ENCODE data around the gene THAP12. TPM values are rescaled to one million over a fixed set of nuclear protein-coding genes. Genes with fewer than 3 reads are reported as not detected.
A peak's percentile ranks its signal among the peaks of the same experiment; 100 is the strongest.

Gene THAP12
- total and polyA plus RNA-seq, 2 of the 13 experiments (the other 11 are each of a cell fraction or from before 2014, with no cell fraction given) = 18.8 to 51.3 TPM

- TF ChIP-seq HNF1B (CRISPR knock-in tag; IDR thresholded peaks at IDR 0.05) (0 out of 2 replicates have a peak, but pooled peaks have one; percentile 32), ZNF781 (CRISPR knock-in tag; IDR thresholded peaks at IDR 0.05; ENCODE audit: borderline replicate concordance, not compliant biosample characterization) (no peak), KMT2A (CRISPR knock-in tag; IDR thresholded peaks at IDR 0.05) (0 out of 2 replicates have a peak, but pooled peaks have one; percentile 17), KLF11 (CRISPR knock-in tag; IDR thresholded peaks at IDR 0.05) (no peak), STAT5B (CRISPR knock-in tag; IDR thresholded peaks at IDR 0.05) (no peak), NFAT5 (CRISPR knock-in tag; IDR thresholded peaks at IDR 0.05) (no peak), ZNF292 (CRISPR knock-in tag; IDR thresholded peaks at IDR 0.05; ENCODE audit: borderline replicate concordance, low read depth) (no peak), ZNF17 (CRISPR knock-in tag; IDR thresholded peaks at IDR 0.05) (no peak), ZNF367 (CRISPR knock-in tag; IDR thresholded peaks at IDR 0.05; ENCODE audit: borderline replicate concordance) (no peak), NFYB (CRISPR knock-in tag; IDR thresholded peaks at IDR 0.05) (no peak), MATR3 (CRISPR knock-in tag; IDR thresholded peaks at IDR 0.05) (no peak), THAP11 (CRISPR knock-in tag; IDR thresholded peaks at IDR 0.05) (no peak), LCORL (IDR thresholded peaks at IDR 0.05) (no peak), LCORL (CRISPR knock-in tag; IDR thresholded peaks at IDR 0.05) (0 out of 2 replicates have a peak, but pooled peaks have one; percentile 25)
- TF ChIP-seq, protein P1, sequence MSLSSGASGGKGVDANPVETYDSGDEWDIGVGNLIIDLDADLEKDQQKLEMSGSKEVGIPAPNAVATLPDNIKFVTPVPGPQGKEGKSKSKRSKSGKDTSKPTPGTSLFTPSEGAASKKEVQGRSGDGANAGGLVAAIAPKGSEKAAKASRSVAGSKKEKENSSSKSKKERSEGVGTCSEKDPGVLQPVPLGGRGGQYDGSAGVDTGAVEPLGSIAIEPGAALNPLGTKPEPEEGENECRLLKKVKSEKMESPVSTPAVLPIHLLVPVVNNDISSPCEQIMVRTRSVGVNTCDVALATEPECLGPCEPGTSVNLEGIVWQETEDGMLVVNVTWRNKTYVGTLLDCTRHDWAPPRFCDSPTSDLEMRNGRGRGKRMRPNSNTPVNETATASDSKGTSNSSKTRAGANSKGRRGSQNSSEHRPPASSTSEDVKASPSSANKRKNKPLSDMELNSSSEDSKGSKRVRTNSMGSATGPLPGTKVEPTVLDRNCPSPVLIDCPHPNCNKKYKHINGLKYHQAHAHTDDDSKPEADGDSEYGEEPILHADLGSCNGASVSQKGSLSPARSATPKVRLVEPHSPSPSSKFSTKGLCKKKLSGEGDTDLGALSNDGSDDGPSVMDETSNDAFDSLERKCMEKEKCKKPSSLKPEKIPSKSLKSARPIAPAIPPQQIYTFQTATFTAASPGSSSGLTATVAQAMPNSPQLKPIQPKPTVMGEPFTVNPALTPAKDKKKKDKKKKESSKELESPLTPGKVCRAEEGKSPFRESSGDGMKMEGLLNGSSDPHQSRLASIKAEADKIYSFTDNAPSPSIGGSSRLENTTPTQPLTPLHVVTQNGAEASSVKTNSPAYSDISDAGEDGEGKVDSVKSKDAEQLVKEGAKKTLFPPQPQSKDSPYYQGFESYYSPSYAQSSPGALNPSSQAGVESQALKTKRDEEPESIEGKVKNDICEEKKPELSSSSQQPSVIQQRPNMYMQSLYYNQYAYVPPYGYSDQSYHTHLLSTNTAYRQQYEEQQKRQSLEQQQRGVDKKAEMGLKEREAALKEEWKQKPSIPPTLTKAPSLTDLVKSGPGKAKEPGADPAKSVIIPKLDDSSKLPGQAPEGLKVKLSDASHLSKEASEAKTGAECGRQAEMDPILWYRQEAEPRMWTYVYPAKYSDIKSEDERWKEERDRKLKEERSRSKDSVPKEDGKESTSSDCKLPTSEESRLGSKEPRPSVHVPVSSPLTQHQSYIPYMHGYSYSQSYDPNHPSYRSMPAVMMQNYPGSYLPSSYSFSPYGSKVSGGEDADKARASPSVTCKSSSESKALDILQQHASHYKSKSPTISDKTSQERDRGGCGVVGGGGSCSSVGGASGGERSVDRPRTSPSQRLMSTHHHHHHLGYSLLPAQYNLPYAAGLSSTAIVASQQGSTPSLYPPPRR (CRISPR knock-in tag; IDR thresholded peaks at IDR 0.05; ENCODE audit: borderline replicate concordance) = no peak
- TF ChIP-seq, protein P2, sequence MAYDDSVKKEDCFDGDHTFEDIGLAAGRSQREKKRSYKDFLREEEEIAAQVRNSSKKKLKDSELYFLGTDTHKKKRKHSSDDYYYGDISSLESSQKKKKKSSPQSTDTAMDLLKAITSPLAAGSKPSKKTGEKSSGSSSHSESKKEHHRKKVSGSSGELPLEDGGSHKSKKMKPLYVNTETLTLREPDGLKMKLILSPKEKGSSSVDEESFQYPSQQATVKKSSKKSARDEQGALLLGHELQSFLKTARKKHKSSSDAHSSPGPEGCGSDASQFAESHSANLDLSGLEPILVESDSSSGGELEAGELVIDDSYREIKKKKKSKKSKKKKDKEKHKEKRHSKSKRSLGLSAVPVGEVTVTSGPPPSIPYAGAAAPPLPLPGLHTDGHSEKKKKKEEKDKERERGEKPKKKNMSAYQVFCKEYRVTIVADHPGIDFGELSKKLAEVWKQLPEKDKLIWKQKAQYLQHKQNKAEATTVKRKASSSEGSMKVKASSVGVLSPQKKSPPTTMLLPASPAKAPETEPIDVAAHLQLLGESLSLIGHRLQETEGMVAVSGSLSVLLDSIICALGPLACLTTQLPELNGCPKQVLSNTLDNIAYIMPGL (CRISPR knock-in tag; IDR thresholded peaks at IDR 0.05; ENCODE audit: borderline replicate concordance in 1 of 2, low read depth in 1 of 2) = peak in 1 of 2 experiments; percentile 49; a peak in 1 of 4 replicates
Observed at GRCh38 chr11:76318744-76319384, 62.1 kb downstream of the THAP12 start (continued).

Measured in HepG2 (cell line).